Kidney tubule cell (primary cell): Measurements from ENCODE around the gene MXI1.
A peak's percentile ranks its signal among the peaks of the same experiment; 100 is the strongest.
"Not testable (repeated sequence)": the region's sequence is repeated elsewhere in the genome, so short reads cannot be mapped to it uniquely, and the experiment has no call there.

ENCODE experiments used
- DNase-seq: peaks from one replicate; pipeline ENCODE4 v3.0.0-alpha.2; 2018; ENCODE audit warnings: low spot score

Gene MXI1

GRCh38 chr10:110241841-110242240, 34.4 kb downstream of the MXI1 start:
- no peak for DNase-seq

GRCh38 chr10:110242511-110242910, 35.1 kb downstream of the MXI1 start:
- no peak for DNase-seq

GRCh38 chr10:110244550-110244949, 37.1 kb downstream of the MXI1 start:
- DNase-seq: no peak

GRCh38 chr10:110247833-110248232, 40.4 kb downstream of the MXI1 start:
- DNase-seq: not testable (repeated sequence)

- DNase-seq: not testable (repeated sequence)
These were observed 42.1 kb downstream of the MXI1 start for GRCh38 chr10:110249489-110249888.

- not testable (repeated sequence) for DNase-seq
These were observed 44.0 kb downstream of the MXI1 start for GRCh38 chr10:110251392-110251791.

- no peak for DNase-seq
These were observed 44.7 kb downstream of the MXI1 start for GRCh38 chr10:110252151-110252550.

GRCh38 chr10:110254467-110254866, 47.1 kb downstream of the MXI1 start:
- DNase-seq: no peak

GRCh38 chr10:110258542-110258941, 51.1 kb downstream of the MXI1 start:
- no peak for DNase-seq

- no peak for DNase-seq
These were observed 51.9 kb downstream of the MXI1 start for GRCh38 chr10:110259317-110259716.

- DNase-seq: no peak
These were observed 53.5 kb downstream of the MXI1 start for GRCh38 chr10:110260746-110261477.

GRCh38 chr10:110263164-110263563, 55.8 kb downstream of the MXI1 start:
- no peak for DNase-seq

GRCh38 chr10:110265573-110266193, 58.3 kb downstream of the MXI1 start:
- DNase-seq: no peak

- no peak for DNase-seq
These were observed 59.9 kb downstream of the MXI1 start for GRCh38 chr10:110267276-110267675.

GRCh38 chr10:110268442-110268841, 61.0 kb downstream of the MXI1 start:
- no peak for DNase-seq

- DNase-seq: no peak
These were observed 61.6 kb downstream of the MXI1 start for GRCh38 chr10:110268971-110269370.

GRCh38 chr10:110269374-110270318, 62.2 kb downstream of the MXI1 start:
- peak; percentile 27 for DNase-seq

- not testable (repeated sequence) for DNase-seq
These were observed 65.6 kb downstream of the MXI1 start for GRCh38 chr10:110272995-110273394.

GRCh38 chr10:110273474-110273873, 66.1 kb downstream of the MXI1 start:
- peak; percentile 80 for DNase-seq

- DNase-seq: no peak
These were observed 66.7 kb downstream of the MXI1 start for GRCh38 chr10:110274072-110274627.

- no peak for DNase-seq
These were observed 67.2 kb downstream of the MXI1 start for GRCh38 chr10:110274647-110275046.

GRCh38 chr10:110275128-110275729, 67.8 kb downstream of the MXI1 start:
- no peak for DNase-seq
